Measurements from ENCODE around the gene KCTD1.

KCTD1 gene

DNA sequence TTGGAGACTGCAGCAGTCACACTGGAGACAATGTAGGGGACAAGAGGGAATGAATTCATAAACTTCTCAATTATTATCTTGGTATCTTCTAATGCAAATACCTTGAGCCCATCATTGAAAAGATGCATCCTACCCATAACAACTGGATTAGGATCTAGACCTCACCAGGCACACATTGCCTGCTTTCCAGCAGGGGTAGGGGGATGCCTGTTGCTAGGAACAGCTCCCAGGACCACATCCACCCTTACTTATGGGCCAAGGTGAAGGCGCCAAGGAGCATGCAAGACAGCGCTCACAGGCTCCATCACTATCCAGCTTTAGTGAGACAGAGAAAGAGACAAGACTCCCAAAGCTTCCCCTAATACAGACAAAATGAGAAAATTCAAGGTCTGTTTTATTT is 24.4 kb downstream of the KCTD1 start:
- DNase-seq (ENCODE audit: low read depth in 2 of 2) = no peak

- no peak for DNase-seq (ENCODE audit: low read depth in 2 of 2)
Observed at GRCh38 chr18:26521617-26522016, 26.7 kb downstream of the KCTD1 start.

DNA sequence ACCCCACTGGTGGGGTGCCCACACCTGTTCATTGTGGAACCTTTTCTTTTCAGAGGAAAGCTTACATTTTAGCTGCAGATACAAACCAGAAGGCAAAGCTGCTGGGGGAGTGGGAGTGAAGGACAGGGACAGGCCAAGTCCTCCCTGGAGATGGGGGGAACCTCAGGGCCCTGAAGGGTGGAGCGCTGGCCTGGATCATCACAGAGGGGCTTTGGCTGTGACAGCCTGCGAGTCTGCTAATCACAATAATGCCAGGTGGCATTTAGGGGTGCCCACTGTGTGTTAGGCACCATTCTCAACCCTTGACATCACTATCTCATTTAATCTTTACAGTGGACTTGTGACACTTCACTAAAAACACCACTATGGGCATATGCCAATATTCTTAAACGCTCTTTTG is 27.4 kb downstream of the KCTD1 start:
- DNase-seq (ENCODE audit: low read depth in 2 of 2) = no peak

DNA sequence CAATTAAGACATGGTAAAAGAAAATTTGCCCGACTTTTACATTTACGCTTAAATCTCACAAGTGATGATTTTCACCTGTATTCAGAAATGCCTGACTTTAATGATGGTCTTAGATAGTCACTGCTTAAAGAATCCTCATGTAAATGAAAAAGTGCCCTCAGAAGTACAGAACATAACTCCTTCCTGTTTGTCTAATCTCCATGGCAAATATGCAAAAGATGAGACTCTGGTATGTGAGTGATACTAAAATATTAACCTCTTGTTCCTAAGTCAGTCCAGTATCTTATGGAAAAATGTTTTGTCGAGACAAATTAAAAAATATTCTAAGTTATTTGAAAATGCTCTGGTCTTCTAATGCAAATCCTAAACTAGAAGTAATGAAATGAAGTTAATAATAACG is 29.2 kb downstream of the KCTD1 start:
- DNase-seq (ENCODE audit: low read depth in 2 of 2) = no peak

DNA sequence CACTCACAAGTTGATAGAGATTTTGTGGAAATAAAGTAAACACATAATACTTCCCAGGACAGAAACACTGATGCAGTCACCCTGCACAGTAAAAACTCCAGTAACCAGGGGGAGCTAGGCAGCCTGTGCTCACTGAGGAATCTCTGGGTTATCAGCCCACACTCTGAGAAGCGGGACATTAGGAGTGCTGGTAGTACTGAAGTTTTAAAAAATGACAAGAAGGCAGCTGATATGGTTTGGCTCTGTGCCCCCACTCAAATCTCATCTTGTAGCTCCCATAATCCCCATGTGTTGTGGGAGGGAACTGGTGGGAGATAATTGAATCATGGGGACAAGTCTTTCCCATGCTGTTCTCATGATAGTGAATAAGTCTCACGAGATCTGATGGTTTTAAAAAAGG is 31.4 kb downstream of the KCTD1 start:
- no peak for DNase-seq (ENCODE audit: low read depth in 2 of 2)

- no peak for DNase-seq (ENCODE audit: low read depth in 2 of 2)
Observed at GRCh38 chr18:26515643-26516487, 32.5 kb downstream of the KCTD1 start.

- no peak for DNase-seq (ENCODE audit: low read depth in 2 of 2)
Observed at GRCh38 chr18:26511339-26512071, 36.8 kb downstream of the KCTD1 start.

- no peak for DNase-seq (ENCODE audit: low read depth in 2 of 2)
Observed at GRCh38 chr18:26510337-26510736, 38.0 kb downstream of the KCTD1 start.

GRCh38 chr18:26506012-26506411 is 42.3 kb downstream of the KCTD1 start:
- no peak for DNase-seq (ENCODE audit: low read depth in 2 of 2)

DNA sequence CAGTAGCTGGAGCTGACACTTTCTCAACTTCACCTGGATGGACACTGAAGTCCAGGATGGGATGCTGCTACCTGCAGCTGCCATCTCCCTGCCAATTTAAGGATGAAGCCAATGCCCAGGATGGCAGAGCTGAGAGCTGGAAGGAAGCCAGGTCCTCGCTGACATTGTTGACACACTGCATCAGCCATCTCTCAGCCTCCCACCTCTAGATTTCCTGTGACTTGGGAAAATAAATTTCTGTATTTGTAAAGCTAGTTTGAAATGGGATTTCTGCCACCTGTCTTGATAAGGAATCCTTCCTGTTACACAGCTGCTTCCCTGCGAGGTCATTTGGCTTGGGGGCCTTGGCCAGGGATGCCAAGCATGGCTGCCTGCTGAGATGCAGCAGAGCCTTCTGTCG is 43.5 kb downstream of the KCTD1 start:
- no peak for DNase-seq (ENCODE audit: low read depth in 2 of 2)

- DNase-seq (ENCODE audit: low read depth in 2 of 2) = no peak
Observed at GRCh38 chr18:26503382-26503781, 45.0 kb downstream of the KCTD1 start.

- DNase-seq (ENCODE audit: low read depth in 2 of 2) = no peak
Observed at GRCh38 chr18:26502823-26503222, 45.5 kb downstream of the KCTD1 start.

GRCh38 chr18:26497866-26498265 is 50.5 kb downstream of the KCTD1 start:
- DNase-seq (ENCODE audit: low read depth in 2 of 2) = no peak

GRCh38 chr18:26496528-26496927 is 51.8 kb downstream of the KCTD1 start:
- DNase-seq (ENCODE audit: low read depth in 2 of 2) = no peak

DNA sequence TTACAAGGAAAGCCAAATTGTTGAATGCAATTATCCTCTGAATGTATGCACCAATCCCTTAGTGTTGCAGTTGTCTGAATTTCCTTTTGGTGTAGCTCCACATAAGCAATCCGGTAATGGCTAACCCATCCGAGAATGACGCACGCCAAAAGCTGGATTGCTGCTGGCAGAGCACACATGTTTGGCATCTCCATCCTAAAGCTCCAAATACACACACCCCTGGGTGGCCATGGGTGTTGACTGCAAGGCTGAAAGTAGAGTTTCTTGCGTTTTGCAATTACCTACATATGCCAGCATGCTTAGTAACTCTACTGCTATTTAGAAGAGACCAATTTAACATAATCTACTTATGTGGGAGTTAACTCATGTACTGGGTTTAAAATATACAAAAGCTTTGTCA is 53.1 kb downstream of the KCTD1 start:
- no peak for DNase-seq (ENCODE audit: low read depth in 2 of 2)

- DNase-seq (ENCODE audit: low read depth in 2 of 2) = no peak
Observed at GRCh38 chr18:26493021-26493420, 55.3 kb downstream of the KCTD1 start.

DNA sequence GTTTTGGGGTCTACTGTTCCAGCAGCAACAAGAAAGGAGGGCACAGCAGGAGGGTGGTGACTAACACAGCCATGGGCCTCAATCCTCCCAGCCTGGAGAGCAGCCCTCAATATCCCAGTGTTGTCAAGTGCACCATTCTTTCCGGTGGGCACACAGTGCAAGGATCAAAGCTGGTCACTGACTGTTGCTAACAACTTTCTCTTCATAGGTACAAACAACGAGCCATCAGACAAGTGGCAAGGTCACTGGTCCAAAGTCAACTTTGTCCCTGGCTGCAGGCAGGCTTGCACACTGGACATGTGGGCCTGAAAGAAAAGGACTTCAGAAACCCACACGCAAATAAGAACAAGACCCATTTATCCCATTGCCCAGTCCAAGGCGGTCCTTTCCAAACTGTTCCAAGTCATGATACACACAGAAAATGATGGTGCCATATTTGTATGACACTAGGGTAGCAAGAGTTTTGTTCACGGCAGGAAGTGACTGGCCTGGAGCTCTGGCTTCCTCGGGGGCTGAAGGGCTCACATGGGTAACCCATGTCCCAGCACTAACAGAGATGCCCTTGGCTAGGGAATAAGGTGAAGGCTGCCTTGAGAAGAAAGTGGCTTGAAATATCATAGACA is 57.0 kb downstream of the KCTD1 start:
- no peak for DNase-seq (ENCODE audit: low read depth in 2 of 2)

DNA sequence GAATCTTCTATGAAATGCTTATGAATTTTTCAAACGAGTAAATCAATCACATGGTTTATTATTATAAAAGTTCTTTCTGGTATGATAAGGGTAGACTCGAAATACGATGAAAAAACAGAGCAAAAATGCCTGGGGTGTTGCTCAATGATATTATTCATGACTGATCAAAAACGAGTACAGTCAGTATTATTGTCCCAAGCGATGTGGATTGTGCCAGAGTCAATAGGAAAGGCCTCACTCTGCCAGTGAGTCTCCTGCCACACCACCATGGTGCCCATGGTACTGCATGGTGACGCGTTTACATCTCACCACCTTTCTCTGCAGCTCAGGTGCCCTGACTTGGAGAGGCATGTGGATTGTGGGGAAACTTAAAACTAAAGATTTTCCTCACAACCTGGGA is 58.5 kb downstream of the KCTD1 start:
- DNase-seq (ENCODE audit: low read depth in 2 of 2) = no peak

- no peak for DNase-seq (ENCODE audit: low read depth in 2 of 2)
Observed at GRCh38 chr18:26489191-26489590, 59.2 kb downstream of the KCTD1 start.

- DNase-seq (ENCODE audit: low read depth in 2 of 2) = no peak
Observed at GRCh38 chr18:26488417-26489009, 59.8 kb downstream of the KCTD1 start.

- DNase-seq (ENCODE audit: low read depth in 2 of 2) = no peak
Observed at GRCh38 chr18:26487437-26487836, 60.9 kb downstream of the KCTD1 start.

- DNase-seq (ENCODE audit: low read depth in 2 of 2) = no peak
Observed at GRCh38 chr18:26483633-26484032, 64.7 kb downstream of the KCTD1 start.

All from stimulated activated CD4-positive, alpha-beta T cell treated with anti-CD3 and anti-CD28 coated beads, Interleukin-1b, Interleukin-23, amount 100 ng/mL, for 4 hours (primary cell).